Measurements from ENCODE around the gene BTG4.

The BTG4 gene

DNA sequence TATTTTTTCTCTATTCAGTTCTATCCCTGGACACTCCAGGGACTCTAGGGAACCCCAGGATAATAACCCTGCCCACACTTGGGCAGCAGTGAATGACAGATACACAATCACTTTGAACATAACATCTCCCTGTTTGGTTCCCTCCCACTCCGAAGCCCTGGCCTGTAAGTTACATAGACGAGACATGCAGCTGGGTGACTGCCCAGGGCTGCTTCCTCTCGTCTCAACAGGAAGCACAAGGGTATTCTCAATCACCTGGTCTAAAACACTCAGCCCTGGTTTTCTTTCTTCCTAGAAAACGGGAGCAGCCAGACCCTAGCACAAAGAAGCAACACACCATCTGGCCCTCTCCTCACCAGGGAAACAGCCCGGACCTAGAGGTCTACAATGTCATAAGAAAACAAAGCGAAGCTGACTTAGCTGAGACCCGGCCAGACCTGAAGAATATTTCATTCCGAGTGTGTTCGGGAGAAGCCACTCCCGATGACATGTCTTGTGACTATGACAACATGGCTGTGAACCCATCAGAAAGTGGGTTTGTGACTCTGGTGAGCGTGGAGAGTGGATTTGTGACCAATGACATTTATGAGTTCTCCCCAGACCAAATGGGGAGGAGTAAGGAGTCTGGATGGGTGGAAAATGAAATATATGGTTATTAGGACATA is 47.7 kb upstream of the BTG4 start:
- no peak for TF ChIP-seq EP300 (IDR thresholded peaks at IDR 0.05; ENCODE audit: borderline replicate concordance)
- no peak for TF ChIP-seq ZBTB7A (IDR thresholded peaks at IDR 0.05; ENCODE audit: low read depth)
- no peak for TF ChIP-seq RAD21 (IDR thresholded peaks at IDR 0.05; ENCODE audit: low read depth)
- TF ChIP-seq, protein P1, sequence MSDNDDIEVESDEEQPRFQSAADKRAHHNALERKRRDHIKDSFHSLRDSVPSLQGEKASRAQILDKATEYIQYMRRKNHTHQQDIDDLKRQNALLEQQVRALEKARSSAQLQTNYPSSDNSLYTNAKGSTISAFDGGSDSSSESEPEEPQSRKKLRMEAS (IDR thresholded peaks at IDR 0.05) = no peak
- TF ChIP-seq NFIC (IDR thresholded peaks at IDR 0.05) = no peak
- TF ChIP-seq, protein P2, sequence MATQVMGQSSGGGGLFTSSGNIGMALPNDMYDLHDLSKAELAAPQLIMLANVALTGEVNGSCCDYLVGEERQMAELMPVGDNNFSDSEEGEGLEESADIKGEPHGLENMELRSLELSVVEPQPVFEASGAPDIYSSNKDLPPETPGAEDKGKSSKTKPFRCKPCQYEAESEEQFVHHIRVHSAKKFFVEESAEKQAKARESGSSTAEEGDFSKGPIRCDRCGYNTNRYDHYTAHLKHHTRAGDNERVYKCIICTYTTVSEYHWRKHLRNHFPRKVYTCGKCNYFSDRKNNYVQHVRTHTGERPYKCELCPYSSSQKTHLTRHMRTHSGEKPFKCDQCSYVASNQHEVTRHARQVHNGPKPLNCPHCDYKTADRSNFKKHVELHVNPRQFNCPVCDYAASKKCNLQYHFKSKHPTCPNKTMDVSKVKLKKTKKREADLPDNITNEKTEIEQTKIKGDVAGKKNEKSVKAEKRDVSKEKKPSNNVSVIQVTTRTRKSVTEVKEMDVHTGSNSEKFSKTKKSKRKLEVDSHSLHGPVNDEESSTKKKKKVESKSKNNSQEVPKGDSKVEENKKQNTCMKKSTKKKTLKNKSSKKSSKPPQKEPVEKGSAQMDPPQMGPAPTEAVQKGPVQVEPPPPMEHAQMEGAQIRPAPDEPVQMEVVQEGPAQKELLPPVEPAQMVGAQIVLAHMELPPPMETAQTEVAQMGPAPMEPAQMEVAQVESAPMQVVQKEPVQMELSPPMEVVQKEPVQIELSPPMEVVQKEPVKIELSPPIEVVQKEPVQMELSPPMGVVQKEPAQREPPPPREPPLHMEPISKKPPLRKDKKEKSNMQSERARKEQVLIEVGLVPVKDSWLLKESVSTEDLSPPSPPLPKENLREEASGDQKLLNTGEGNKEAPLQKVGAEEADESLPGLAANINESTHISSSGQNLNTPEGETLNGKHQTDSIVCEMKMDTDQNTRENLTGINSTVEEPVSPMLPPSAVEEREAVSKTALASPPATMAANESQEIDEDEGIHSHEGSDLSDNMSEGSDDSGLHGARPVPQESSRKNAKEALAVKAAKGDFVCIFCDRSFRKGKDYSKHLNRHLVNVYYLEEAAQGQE (IDR thresholded peaks at IDR 0.05; ENCODE audit: low read depth) = no peak
- no peak for TF ChIP-seq TEAD4 (IDR thresholded peaks at IDR 0.05)
- TF ChIP-seq TCF12 (IDR thresholded peaks at IDR 0.05; ENCODE audit: low read depth) = no peak

GRCh38 chr11:111557425-111558111 is 45.4 kb upstream of the BTG4 start:
- TF ChIP-seq ZBTB7A (IDR thresholded peaks at IDR 0.05; ENCODE audit: low read depth) (no peak), TCF12 (IDR thresholded peaks at IDR 0.05; ENCODE audit: low read depth) (no peak), TAF1 (IDR thresholded peaks at IDR 0.05; ENCODE audit: low read depth) (no peak), EGR1 (IDR thresholded peaks at IDR 0.05) (no peak), CEBPB (IDR thresholded peaks at IDR 0.05) (no peak), YY1 (IDR thresholded peaks at IDR 0.05; ENCODE audit: low read depth) (no peak)
- TF ChIP-seq, protein P2 (IDR thresholded peaks at IDR 0.05; ENCODE audit: low read depth) = no peak

GRCh38 chr11:111555255-111555654 is 43.1 kb upstream of the BTG4 start:
- TF ChIP-seq TEAD4 (IDR thresholded peaks at IDR 0.05) (no peak), NFIC (IDR thresholded peaks at IDR 0.05) (no peak), YY1 (IDR thresholded peaks at IDR 0.05; ENCODE audit: low read depth) (no peak), TAF1 (IDR thresholded peaks at IDR 0.05; ENCODE audit: low read depth) (no peak), EP300 (IDR thresholded peaks at IDR 0.05; ENCODE audit: borderline replicate concordance) (no peak), TCF12 (IDR thresholded peaks at IDR 0.05; ENCODE audit: low read depth) (no peak), USF1 (IDR thresholded peaks at IDR 0.05) (no peak), EGR1 (IDR thresholded peaks at IDR 0.05) (no peak), FOXM1 (IDR thresholded peaks at IDR 0.05; ENCODE audit: borderline replicate concordance, low read depth) (no peak), ZBTB7A (IDR thresholded peaks at IDR 0.05; ENCODE audit: low read depth) (no peak), CREB1 (IDR thresholded peaks at IDR 0.05; ENCODE audit: low read depth) (no peak), RAD21 (IDR thresholded peaks at IDR 0.05; ENCODE audit: low read depth) (no peak), CEBPB (IDR thresholded peaks at IDR 0.05) (no peak)
- TF ChIP-seq, protein P2 (IDR thresholded peaks at IDR 0.05; ENCODE audit: low read depth) = no peak
- TF ChIP-seq, protein P1 (IDR thresholded peaks at IDR 0.05) = no peak

- TF ChIP-seq EGR1 (IDR thresholded peaks at IDR 0.05) = no peak
- no peak for TF ChIP-seq CREB1 (IDR thresholded peaks at IDR 0.05; ENCODE audit: low read depth)
- no peak for TF ChIP-seq USF1 (IDR thresholded peaks at IDR 0.05)
- TF ChIP-seq NFIC (IDR thresholded peaks at IDR 0.05) = no peak
- no peak for TF ChIP-seq TEAD4 (IDR thresholded peaks at IDR 0.05)
- TF ChIP-seq TCF12 (IDR thresholded peaks at IDR 0.05; ENCODE audit: low read depth) = no peak
- TF ChIP-seq CEBPB (IDR thresholded peaks at IDR 0.05) = no peak
- TF ChIP-seq FOXM1 (IDR thresholded peaks at IDR 0.05; ENCODE audit: borderline replicate concordance, low read depth) = no peak
- TF ChIP-seq EP300 (IDR thresholded peaks at IDR 0.05; ENCODE audit: borderline replicate concordance) = no peak
- TF ChIP-seq, protein P1 (IDR thresholded peaks at IDR 0.05) = no peak
- TF ChIP-seq RAD21 (IDR thresholded peaks at IDR 0.05; ENCODE audit: low read depth) = no peak
- no peak for TF ChIP-seq TAF1 (IDR thresholded peaks at IDR 0.05; ENCODE audit: low read depth)
- TF ChIP-seq, protein P2 (IDR thresholded peaks at IDR 0.05; ENCODE audit: low read depth) = no peak
- TF ChIP-seq YY1 (IDR thresholded peaks at IDR 0.05; ENCODE audit: low read depth) = no peak
- no peak for TF ChIP-seq ZBTB7A (IDR thresholded peaks at IDR 0.05; ENCODE audit: low read depth)
These were observed 42.3 kb upstream of the BTG4 start for GRCh38 chr11:111554532-111554931.
